Right atrium auricular region (tissue), 2 donors: ENCODE data around the gene SMPD3. TPM values are rescaled to one million over a fixed set of nuclear protein-coding genes. Genes with fewer than 3 reads are reported as not detected.

Source experiments
- DNase-seq: peaks from one replicate; pipeline ENCODE4 v3.0.0-alpha.2; 2019; ENCODE audit warnings: low spot score
- H3K27ac ChIP-seq, 2 donors: fragments of 200-600 bp; sonication (generic); 1 replicate in 1 of 2; 2 replicates in 1 of 2; pipeline ENCODE4 v1.5.1; 2016 to 2019
- H3K27me3 ChIP-seq, 2 donors: fragments of 200-600 bp; sonication (generic); one replicate each; pipeline versions ENCODE4 v1.5.1 to v1.6.0; 2017 to 2019
- H3K36me3 ChIP-seq: fragments of 200-600 bp; sonication (generic); one replicate; pipeline ENCODE4 v1.5.1; 2016
- H3K4me1 ChIP-seq, 2 donors: fragments of 200-600 bp; sonication (generic); one replicate each; pipeline versions ENCODE4 v1.5.1 to v1.6.0; 2017 to 2019
- H3K4me3 ChIP-seq, 2 donors: fragments of 200-600 bp; sonication (generic); 1 replicate in 1 of 2; 2 replicates in 1 of 2; pipeline ENCODE4 v1.5.1; 2017 to 2019; ENCODE audit warnings: mild to moderate bottlenecking in 1 of 2, moderate library complexity in 1 of 2
- H3K9me3 ChIP-seq, 2 donors: fragments of 200-600 bp; sonication (generic); one replicate each; pipeline ENCODE4 v1.5.1; 2019
- CTCF ChIP-seq, 2 donors: fragments of 200-600 bp; sonication (generic); IDR thresholded peaks; one replicate each; pipeline ENCODE4 v1.5.1; 2019; ENCODE audit warnings: antibody characterized with exemption in 2 of 2
- total RNA-seq, 2 donors: library from RNA; depleted of rRNA; stranded (reverse); fragments of >200 nt; gene quantifications; one replicate each; pipeline ENCODE4 v1.1.0, GENCODE V29; 2016

Gene SMPD3
- total RNA-seq, 2 donors from 2014 or later: 3.0 to 4.4 TPM

- no peak overlapping the region for H3K27ac ChIP-seq
- H3K9me3 ChIP-seq: no peaks in the 10 kb centered on the region
- TF ChIP-seq CTCF (IDR thresholded peaks at IDR 0.05): no peak
- no peaks in the 10 kb centered on the region for H3K4me1 ChIP-seq
- no peak for DNase-seq
- H3K4me3 ChIP-seq: no peak overlapping the region
- no peaks in the 10 kb centered on the region for H3K36me3 ChIP-seq
- H3K27me3 ChIP-seq: no peaks in the 10 kb centered on the region
Observed at GRCh38 chr16:68372381-68372720, 76.0 kb downstream of the SMPD3 start.

GRCh38 chr16:68371706-68372380, 76.5 kb downstream of the SMPD3 start:
- H3K36me3 ChIP-seq: no peaks in the 10 kb centered on the region
- DNase-seq: no peak
- H3K27ac ChIP-seq: no peak overlapping the region
- TF ChIP-seq CTCF (IDR thresholded peaks at IDR 0.05): no peak
- no peak overlapping the region for H3K4me3 ChIP-seq
- H3K27me3 ChIP-seq: no peaks in the 10 kb centered on the region
- no peaks in the 10 kb centered on the region for H3K9me3 ChIP-seq
- H3K4me1 ChIP-seq: no peaks in the 10 kb centered on the region

GRCh38 chr16:68371276-68371651, 77.0 kb downstream of the SMPD3 start:
- H3K27me3 ChIP-seq: no peaks in the 10 kb centered on the region
- H3K9me3 ChIP-seq: no peaks in the 10 kb centered on the region
- no peaks in the 10 kb centered on the region for H3K4me1 ChIP-seq
- TF ChIP-seq CTCF (IDR thresholded peaks at IDR 0.05): no peak
- DNase-seq: no peak
- H3K4me3 ChIP-seq: no peak overlapping the region
- no peaks in the 10 kb centered on the region for H3K36me3 ChIP-seq
- H3K27ac ChIP-seq: no peak overlapping the region

- H3K4me3 ChIP-seq: no peak overlapping the region
- H3K27ac ChIP-seq: no peak overlapping the region
- no peaks in the 10 kb centered on the region for H3K9me3 ChIP-seq
- H3K4me1 ChIP-seq: no peaks in the 10 kb centered on the region
- no peaks in the 10 kb centered on the region for H3K36me3 ChIP-seq
- TF ChIP-seq CTCF (IDR thresholded peaks at IDR 0.05): no peak
- no peaks in the 10 kb centered on the region for H3K27me3 ChIP-seq
- no peak for DNase-seq
Observed at GRCh38 chr16:68370581-68371275, 77.6 kb downstream of the SMPD3 start.

- no peaks in the 10 kb centered on the region for H3K9me3 ChIP-seq
- no peak overlapping the region for H3K4me3 ChIP-seq
- H3K27me3 ChIP-seq: no peaks in the 10 kb centered on the region
- H3K27ac ChIP-seq: no peak overlapping the region
- no peaks in the 10 kb centered on the region for H3K36me3 ChIP-seq
- no peaks in the 10 kb centered on the region for H3K4me1 ChIP-seq
- DNase-seq: no peak
- no peak for TF ChIP-seq CTCF (IDR thresholded peaks at IDR 0.05)
Observed at GRCh38 chr16:68369697-68370580, 78.4 kb downstream of the SMPD3 start.
